Natural killer cell (primary cell): ENCODE data around the gene THSD7B. TPM values are rescaled to one million over a fixed set of nuclear protein-coding genes. Genes with fewer than 3 reads are reported as not detected.

Experiments
- ATAC-seq, 3 donors: fragments of 150-1000 bp in 2 of 3; fragments of 200-7000 bp in 1 of 3; cut with Tn5 transposase; 1 replicate in 1 of 3; 2 replicates in 2 of 3; pipeline ENCODE4 v1.10.0; 2021; ENCODE audit warnings: mild to moderate bottlenecking in 2 of 3, moderate library complexity in 2 of 3
- DNase-seq, 2 donors: peaks; one replicate each; pipeline versions ENCODE4 v3.0.0 to v3.0.0-alpha.2; 2013 to 2021; ENCODE audit warnings: mixed read lengths in 1 of 2
- H3K27ac ChIP-seq: one replicate; pipeline ENCODE4 v1.5.1; 2013; ENCODE audit warnings: mild to moderate bottlenecking, low read length
- H3K27me3 ChIP-seq: one replicate; pipeline ENCODE4 v1.6.1; 2013; ENCODE audit warnings: low read length; ENCODE audit not compliant: control insufficient read depth, insufficient read depth
- H3K36me3 ChIP-seq: one replicate; pipeline ENCODE4 v1.6.1; 2013; ENCODE audit warnings: low read length; ENCODE audit not compliant: control insufficient read depth, insufficient read depth
- H3K4me1 ChIP-seq: one replicate; pipeline ENCODE4 v1.6.1; 2013; ENCODE audit warnings: low read length; ENCODE audit not compliant: control insufficient read depth, insufficient read depth
- H3K4me3 ChIP-seq: one replicate; pipeline ENCODE4 v1.5.1; 2013; ENCODE audit warnings: low read length
- H3K9me3 ChIP-seq: one replicate; pipeline ENCODE4 v1.6.1; 2013; ENCODE audit warnings: low read length; ENCODE audit not compliant: control insufficient read depth, insufficient read depth
- H3K27ac Mint-ChIP-seq, 2 donors: one replicate each; pipeline ENCODE4 v1.8.0; 2022; ENCODE audit warnings: mild to moderate bottlenecking in 2 of 2, mixed read lengths in 2 of 2, moderate library complexity in 1 of 2
- H3K27me3 Mint-ChIP-seq, 2 donors: one replicate each; pipeline ENCODE4 v1.8.0; 2022; ENCODE audit warnings: low read depth in 2 of 2, mixed read lengths in 2 of 2
- H3K36me3 Mint-ChIP-seq: one replicate; pipeline ENCODE4 v1.8.0; 2022; ENCODE audit warnings: mixed read lengths
- H3K4me1 Mint-ChIP-seq, 2 donors: one replicate each; pipeline ENCODE4 v1.8.0; 2022; ENCODE audit warnings: mixed read lengths in 2 of 2
- H3K4me3 Mint-ChIP-seq: one replicate; pipeline ENCODE4 v1.8.0; 2022; ENCODE audit warnings: mild to moderate bottlenecking, moderate library complexity, mixed read lengths
- H3K9me3 Mint-ChIP-seq, 2 donors: one replicate each; pipeline ENCODE4 v1.8.0; 2022; ENCODE audit warnings: mixed read lengths in 2 of 2
- WGBS: methylation state at CpG from one replicate; pipeline ENCODE4 v1.1.7; 2013; ENCODE audit warnings: missing lambda C conversion rate; ENCODE audit not compliant: insufficient coverage; 5-methylcytosine and 5-hydroxymethylcytosine counted together
- intact Hi-C: fragments of 100-400 bp; cut with micrococcal nuclease; formaldehyde crosslinking; loops from one replicate; pipeline ENCODE4 v1.14.2; 2022
- total RNA-seq, 4 donors: library from RNA; stranded (reverse); fragments of 120-200 nt in 1 of 4; gene quantifications; one replicate each; pipeline versions ENCODE4 v1.2.3 to v1.2.4, GENCODE V29; 2013 to 2022
- TF ChIP-seq, protein P1 (sequence below): fragments of 200-600 bp; IDR thresholded peaks from one replicate; pipeline ENCODE4 v1.8.0; 2022; ENCODE audit warnings: antibody characterized with exemption

The THSD7B gene
- total RNA-seq, 3 donors from 2014 or later (not counting 1 experiment from before 2014, with no cell fraction given), result not detected

DNA sequence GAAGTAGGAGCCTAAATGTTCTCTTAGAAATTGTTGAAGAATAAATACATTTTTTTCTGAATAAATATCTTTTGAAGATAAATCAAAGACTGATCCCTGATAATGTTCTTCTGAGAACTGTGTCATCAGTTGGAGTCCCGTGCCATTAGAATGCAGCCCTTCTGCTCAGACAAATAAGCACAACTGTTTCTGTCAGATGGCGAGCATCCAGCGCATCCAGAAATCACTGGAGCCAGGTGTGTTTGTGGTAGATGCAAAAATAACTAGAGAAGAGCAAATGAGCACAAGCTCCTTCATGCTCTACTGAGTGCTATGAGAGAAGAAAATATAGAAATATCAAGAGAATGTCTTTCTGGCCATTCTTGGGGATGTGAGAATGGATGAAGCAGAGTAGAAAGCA, 573.7 kb downstream of the THSD7B start:
- WGBS, result 79% methylated on average over 3 of the region's 3 CpGs
- TF ChIP-seq, protein P1, sequence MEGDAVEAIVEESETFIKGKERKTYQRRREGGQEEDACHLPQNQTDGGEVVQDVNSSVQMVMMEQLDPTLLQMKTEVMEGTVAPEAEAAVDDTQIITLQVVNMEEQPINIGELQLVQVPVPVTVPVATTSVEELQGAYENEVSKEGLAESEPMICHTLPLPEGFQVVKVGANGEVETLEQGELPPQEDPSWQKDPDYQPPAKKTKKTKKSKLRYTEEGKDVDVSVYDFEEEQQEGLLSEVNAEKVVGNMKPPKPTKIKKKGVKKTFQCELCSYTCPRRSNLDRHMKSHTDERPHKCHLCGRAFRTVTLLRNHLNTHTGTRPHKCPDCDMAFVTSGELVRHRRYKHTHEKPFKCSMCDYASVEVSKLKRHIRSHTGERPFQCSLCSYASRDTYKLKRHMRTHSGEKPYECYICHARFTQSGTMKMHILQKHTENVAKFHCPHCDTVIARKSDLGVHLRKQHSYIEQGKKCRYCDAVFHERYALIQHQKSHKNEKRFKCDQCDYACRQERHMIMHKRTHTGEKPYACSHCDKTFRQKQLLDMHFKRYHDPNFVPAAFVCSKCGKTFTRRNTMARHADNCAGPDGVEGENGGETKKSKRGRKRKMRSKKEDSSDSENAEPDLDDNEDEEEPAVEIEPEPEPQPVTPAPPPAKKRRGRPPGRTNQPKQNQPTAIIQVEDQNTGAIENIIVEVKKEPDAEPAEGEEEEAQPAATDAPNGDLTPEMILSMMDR, result no peak
- no peak overlapping the region for H3K4me3 Mint-ChIP-seq
- no peak overlapping the region for H3K27ac Mint-ChIP-seq
- Histone ChIP-seq H3K27me3 (no peaks in the 10 kb centered on the region), H3K4me1 (no peaks in the 10 kb centered on the region), H3K9me3 (no peaks in the 10 kb centered on the region), H3K36me3 (no peaks in the 10 kb centered on the region), H3K4me3 (no peak overlapping the region), H3K27ac (no peak overlapping the region)
- peaks cover 9 to 12% of the 10 kb centered on the region in 2 donors for H3K9me3 Mint-ChIP-seq
- ATAC-seq (no peak), DNase-seq (no peak)
- H3K4me1 Mint-ChIP-seq, result no peaks in the 10 kb centered on the region
- H3K27me3 Mint-ChIP-seq, result no peaks in the 10 kb centered on the region
- no peaks in the 10 kb centered on the region for H3K36me3 Mint-ChIP-seq
- intact Hi-C loops, result no loop called here

DNA sequence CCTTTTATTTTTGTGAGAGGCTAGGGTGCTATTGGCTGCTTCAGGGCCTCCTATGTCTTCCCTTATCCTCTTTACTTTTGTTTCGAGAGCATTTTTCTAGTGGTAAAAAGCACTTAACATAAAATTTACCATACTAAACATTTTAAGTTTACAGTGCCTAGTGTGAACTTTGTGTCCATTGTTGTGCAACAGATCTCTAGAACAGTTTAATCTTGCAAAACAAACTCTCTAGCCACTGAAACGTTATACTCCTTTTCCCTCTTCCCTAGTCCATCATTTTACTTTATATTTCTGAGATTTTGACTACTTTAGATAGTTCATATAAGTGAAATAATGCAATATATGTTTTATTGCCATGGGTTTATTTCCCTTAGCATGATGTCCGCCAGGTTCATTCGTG, 580.6 kb downstream of the THSD7B start:
- Histone ChIP-seq H3K27ac (no peak overlapping the region), H3K27me3 (no peaks in the 10 kb centered on the region), H3K36me3 (no peaks in the 10 kb centered on the region), H3K4me3 (no peak overlapping the region), H3K4me1 (no peaks in the 10 kb centered on the region), H3K9me3 (no peaks in the 10 kb centered on the region)
- ATAC-seq, result no peak
- WGBS, result 86% methylated on average over 1 of the region's 4 CpGs
- TF ChIP-seq, protein P1, result no peak
- Mint-ChIP-seq H3K4me3 (no peak overlapping the region), H3K27me3 (no peaks in the 10 kb centered on the region), H3K4me1 (no peaks in the 10 kb centered on the region), H3K9me3 (peaks cover 8 to 13% of the 10 kb centered on the region in 2 donors), H3K36me3 (no peaks in the 10 kb centered on the region), H3K27ac (no peak overlapping the region)
- DNase-seq, result no peak
- intact Hi-C loops, result no loop called here

DNA sequence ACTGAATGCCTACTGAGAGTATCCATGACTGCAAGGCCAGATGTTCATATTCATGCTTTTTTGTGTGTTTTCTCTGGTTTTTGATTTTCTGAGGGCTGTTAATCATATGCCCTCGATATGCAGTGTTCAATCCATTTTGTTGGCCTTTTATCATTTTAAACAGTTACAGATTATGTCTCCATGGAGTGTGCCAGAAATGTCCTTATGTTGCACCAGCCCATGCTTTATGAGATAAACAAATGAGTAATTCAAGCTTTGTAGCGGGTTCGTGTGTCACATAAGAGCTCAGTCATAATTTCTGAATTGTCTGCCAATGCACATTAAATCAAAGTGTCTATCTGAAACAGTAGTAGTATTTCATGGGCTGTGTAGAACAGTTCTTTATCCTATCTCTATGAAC, 583.0 kb downstream of the THSD7B start:
- H3K9me3 ChIP-seq, result no peaks in the 10 kb centered on the region
- no peaks in the 10 kb centered on the region for H3K27me3 ChIP-seq
- 85% methylated on average over 3 of the region's 3 CpGs for WGBS
- no peaks in the 10 kb centered on the region for H3K36me3 ChIP-seq
- H3K27me3 Mint-ChIP-seq, result no peaks in the 10 kb centered on the region
- no peak overlapping the region for H3K27ac Mint-ChIP-seq
- intact Hi-C loops, result no loop called here
- no peak overlapping the region for H3K4me3 Mint-ChIP-seq
- H3K4me1 ChIP-seq, result no peaks in the 10 kb centered on the region
- no peaks in the 10 kb centered on the region for H3K4me1 Mint-ChIP-seq
- no peaks in the 10 kb centered on the region for H3K36me3 Mint-ChIP-seq
- H3K27ac ChIP-seq, result no peak overlapping the region
- ATAC-seq (no peak), DNase-seq (no peak)
- peaks cover 11 to 19% of the 10 kb centered on the region in 2 donors for H3K9me3 Mint-ChIP-seq
- TF ChIP-seq, protein P1, result no peak
- H3K4me3 ChIP-seq, result no peak overlapping the region

DNA sequence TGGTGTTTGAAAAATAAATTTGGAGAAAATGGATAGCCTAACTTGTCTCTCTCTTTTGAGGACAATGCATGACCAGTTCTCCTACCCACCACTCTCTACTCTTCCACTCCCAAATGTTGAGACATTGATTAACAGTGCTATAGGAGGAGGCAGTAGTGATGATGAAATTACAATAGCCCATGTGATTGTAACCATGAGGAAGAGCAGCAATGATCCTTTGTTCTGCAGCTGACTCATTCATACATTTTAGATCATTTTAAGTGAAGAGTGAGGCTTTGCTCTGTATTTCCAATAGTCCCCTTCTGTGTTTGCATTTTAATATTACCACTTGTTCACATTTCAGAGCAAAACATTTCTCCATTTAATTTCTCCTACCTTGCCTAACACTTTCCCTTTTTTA, 592.3 kb downstream of the THSD7B start:
- Mint-ChIP-seq H3K27me3 (no peaks in the 10 kb centered on the region), H3K27ac (no peak overlapping the region), H3K36me3 (no peaks in the 10 kb centered on the region), H3K4me3 (no peak overlapping the region), H3K9me3 (peaks cover 3 to 25% of the 10 kb centered on the region in 2 donors), H3K4me1 (no peaks in the 10 kb centered on the region)
- Histone ChIP-seq H3K4me3 (no peak overlapping the region), H3K9me3 (no peaks in the 10 kb centered on the region), H3K27ac (no peak overlapping the region), H3K36me3 (no peaks in the 10 kb centered on the region), H3K27me3 (no peaks in the 10 kb centered on the region), H3K4me1 (no peaks in the 10 kb centered on the region)
- TF ChIP-seq, protein P1, result no peak
- no peak for DNase-seq
- ATAC-seq, result no peak
- intact Hi-C loops, result no loop called here
